GM21390 (cell line): Measurements from ENCODE around the gene MYLK3.
"Not testable (repeated sequence)": the region's sequence is repeated elsewhere in the genome, so short reads cannot be mapped to it uniquely, and the experiment has no call there.

Experiments used
- ATAC-seq: cut with Tn5 transposase; IDR thresholded peaks from one replicate; pipeline ENCODE4 v1.9.1; 2021; ENCODE audit not compliant: unreplicated experiment

MYLK3 gene

DNA sequence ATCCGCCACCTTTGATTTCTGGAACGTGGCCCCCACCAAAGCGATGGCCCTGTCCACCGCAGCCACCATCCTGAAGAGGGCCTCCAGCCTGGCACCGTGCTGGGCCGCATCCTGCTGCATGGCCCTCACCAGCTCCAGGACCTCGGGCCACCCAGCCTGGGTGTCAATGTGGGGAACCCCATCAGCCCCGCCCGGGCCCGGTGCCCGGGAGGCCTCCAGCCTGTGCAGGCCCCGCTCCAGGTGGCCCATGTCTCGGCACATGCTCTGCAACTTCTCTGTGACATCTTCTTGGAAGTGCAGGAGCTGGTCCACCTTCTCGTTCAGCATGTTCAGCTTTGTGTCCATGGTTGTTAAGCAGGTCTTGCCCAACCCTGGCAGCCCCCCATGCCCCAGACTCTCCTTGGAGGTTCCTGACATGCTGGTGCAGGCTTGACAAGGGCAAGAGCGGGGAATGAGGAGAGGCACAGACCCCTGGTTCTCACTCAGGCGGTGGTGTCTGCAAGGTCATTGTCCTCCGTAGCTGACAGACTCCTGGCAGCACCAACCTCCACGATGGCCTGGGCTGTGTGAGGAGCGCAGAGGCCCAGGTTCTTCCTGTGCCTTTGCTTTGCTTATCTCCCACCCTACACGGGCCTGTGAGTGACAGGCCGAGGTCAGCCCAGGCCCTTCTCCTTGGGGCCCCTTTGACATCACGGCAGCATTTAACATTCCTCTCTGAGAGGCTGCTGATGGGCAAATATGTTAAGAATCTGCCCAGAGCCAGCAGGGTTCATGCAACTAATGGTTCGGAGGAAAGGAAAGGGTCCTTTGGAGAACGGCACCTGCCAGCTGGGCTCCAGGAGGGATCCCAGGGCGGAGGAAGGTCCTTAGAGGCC lies at the start of gene MYLK3:
TSS of gene MYLK3 (minus strand) at position 568 of the 875 bp plus-strand sequence. CDS start at position 417, 151 bp downstream.
- ATAC-seq: no peak

DNA sequence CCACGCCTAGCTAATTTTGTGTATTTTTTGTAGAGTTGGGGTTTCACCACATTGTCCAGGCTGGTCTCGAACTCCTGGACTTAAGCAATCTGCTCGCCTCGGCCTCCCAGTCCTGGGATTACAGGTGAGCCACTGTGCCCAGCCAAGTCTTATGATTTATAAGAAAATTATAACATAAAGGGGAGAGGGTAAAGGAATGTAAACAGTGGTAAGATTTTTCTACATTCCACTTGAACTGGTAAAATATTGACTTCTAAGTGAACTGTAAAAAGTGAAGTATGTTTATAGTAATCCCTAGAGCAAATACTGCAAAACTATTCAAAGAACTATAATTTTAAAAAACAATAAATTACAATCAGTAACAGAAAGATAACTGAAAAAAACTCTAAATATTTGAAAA lies 49.4 kb upstream of the MYLK3 start:
- no peak for ATAC-seq

DNA sequence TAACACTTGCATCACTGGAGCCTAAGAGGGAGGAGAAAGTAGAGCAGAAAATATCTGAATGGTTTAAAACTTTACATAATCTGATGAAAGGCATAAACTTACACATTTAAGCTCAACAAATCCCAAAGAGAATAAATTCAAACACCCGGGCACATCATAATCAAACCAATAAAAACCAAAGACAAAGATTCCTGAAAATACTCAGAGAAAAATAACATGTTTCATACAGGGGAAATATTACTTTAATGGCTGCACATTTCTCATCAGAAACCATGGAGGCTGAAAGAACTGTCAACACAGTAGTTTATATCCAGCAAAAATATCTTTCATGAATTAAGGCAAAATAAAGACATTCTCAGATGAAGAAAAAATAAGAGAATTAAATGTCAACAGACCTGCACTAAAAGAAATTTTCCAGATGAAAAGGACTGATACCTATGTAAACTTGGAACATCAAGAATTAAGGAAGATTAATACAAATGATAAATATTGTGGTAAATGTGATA lies 48.7 kb upstream of the MYLK3 start:
- no peak for ATAC-seq

DNA sequence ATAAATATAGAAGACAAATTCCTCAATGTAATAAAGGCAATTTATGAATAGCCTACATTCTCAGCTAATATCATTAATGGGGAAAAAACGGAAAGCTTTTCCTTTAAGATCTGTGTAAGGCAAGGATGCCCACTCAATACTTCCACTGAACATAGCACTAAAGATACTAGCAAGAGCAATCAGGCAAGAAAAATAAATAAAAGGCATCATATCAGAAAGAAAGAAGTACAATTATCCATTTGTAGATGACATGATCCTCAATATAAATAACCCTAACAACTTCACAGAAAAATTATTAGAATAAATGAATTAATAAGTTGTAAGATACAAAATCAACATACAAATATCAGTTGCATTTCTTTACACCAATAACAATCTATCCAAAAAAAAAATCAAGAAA lies 45.7 kb upstream of the MYLK3 start:
- ATAC-seq: no peak

DNA sequence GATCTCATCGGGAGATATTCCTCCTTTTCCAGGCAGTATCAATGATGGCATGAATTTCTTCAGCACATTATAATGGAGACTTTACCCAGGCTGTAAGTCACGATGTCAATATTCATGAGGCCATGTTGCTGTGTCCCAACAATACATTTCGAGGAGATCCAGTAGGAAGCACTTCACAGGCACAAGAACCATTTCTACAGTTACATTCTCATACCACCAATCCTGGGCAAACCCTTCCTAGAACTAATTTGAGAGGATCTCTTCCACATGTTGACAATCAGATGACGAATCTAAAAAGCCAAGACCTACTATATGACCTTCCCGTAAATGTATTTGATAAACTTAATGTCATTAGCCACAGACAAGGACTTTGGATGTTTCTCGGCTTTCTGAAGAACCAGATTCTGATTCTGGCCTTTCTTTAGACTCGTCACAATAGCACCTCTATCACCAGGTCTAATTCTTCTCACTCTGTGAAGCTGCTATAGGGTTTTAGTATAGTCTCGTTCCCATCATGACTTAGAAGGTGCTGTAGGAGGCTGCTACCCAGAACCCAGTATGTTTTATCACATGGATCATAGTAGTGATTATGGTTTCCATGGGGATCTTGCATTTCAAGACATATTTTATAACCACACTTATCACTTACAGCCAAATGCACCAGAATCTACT lies 42.6 kb upstream of the MYLK3 start:
- ATAC-seq: no peak

DNA sequence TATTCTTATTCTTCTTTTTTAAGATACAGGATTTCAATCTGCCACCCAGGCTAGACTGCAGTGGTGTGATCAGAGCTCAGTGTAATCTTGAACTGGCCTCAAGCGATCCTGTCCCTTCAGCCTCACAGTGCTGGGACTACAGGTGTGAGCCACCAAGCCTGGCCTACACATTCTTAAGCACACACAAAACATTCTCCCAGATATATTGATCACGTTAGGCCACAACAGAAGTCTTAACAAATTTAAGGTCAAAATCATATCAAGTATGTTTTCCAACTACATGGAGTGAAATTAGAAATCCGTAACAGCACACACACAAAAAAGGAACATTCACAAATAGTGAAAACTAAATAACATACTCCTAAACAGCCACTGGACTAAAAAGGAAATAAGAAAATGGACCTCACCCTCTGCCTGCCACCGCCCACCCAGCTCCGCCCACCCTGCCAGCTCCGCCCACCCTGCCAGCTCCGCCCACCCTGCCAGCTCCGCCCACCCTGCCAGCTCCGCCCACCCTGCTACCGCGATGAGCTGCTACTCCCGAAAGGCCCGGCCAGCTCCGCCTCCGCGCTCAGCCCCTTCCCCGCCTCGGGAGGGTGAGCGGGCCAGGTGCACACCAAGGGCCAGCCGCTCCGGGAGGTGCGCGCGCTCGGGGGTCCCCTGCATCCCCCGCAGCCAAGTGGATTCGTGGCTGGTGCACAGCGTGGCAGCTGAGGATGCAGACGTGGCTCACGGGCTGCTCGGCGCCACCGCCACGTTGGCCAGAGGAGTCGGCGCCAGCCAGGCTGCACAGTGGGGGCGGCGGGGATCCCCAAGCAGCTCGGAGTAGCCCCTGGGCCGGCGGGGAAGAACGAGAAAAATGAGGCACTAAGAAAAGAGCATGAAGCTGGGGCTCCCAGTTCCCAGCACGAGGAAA lies 41.6 kb upstream of the MYLK3 start:
- peak; percentile 76 for ATAC-seq

DNA sequence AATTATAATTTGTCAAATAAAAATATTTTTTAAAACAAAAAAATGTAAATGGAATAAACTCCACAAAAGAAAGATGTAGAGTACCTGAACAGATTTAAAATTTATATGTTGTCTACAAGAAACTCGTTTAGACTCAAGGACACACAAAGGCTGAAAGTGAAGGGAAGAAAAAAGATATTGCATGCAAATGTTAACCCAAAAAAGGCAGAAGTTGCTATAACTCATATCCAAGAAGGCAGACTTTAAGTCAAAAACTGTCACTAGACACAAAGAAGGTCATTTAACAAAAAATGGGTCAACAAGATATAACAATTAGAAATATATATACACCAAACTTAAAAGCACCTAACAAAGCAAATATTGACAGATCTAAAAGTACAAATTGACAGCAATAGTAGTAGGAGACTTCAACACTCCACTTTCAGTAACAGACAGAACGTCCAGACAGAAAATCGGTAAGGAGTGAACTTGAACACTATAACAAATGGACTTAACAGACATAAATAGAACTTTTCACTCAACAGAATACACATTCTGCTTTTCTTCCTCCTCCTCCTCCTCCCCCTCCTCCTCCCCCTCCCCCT lies 40.8 kb upstream of the MYLK3 start:
- no peak for ATAC-seq

DNA sequence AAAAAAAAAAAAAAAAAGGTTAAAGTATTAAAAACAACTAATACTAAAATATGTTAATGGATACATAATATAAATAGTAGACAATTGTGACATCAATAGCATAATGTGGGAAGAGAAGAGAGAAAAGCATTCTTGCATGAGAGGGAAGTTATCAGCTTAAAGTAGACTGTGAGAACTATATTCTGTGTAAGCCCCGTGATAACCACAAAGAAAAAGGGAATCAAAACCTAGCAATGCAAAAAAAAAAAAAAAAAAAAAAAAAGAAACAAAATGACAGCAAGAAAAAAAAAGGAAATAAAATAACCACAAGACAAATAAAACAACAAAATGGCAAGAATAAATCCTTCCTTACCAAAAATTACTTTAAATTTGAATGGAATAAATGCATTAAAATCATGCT lies 39.8 kb upstream of the MYLK3 start:
- ATAC-seq: peak; percentile 38

DNA sequence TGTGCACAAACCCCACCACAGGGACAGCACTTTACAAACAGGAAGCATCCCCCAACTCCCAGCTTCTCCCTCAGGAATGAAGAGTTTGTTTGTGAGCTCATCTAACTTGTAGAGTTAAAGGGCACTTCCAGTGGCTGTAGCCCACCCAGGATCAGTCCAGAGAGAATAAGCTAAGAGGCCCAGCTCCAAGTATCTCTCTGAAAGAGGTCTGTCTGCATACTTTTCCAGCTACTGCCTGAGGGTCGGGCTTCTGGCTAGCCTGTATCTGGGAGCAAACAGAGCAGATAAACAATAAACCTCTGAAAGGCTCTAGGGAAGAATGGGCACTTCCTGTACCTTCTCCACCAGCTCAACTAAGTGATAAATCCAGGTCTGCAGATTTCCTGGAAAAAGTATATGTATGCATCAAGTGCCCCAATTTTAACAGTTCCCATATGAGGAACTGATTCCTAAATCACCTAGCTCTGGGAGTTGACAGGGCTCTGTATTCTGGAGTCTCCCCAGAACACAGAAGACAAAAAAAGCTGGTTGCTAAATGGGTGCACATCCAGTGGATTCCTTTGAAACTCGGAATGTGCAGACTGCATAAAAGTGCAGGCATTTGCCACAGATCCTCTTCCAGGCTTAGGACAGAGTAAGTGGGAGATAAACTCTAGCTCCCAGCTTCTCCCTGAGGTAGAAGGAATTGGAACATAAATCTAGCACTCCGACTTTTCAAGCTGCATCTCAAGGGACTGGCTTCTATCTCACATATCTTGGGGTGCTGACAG lies 37.1 kb upstream of the MYLK3 start:
- no peak for ATAC-seq

DNA sequence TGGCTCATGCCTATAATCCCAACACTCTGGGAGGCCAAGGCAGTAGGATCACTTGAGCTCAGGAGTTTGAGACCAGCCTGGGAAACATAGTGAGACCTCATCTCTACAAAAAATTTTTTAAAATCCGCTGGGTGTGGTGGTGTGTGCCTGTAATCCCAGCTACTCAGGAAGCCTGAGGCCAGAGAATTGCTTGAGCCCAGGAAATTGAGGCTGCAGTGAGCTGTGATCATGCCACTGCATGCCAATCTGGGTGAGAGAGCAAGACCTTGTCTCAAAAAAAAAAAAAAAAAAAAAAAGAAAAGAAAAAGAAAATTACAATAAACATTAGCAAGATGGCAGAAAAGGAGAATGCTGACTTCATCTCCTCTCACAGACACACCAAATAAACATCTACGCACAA lies 36.4 kb upstream of the MYLK3 start:
- not testable (repeated sequence) for ATAC-seq

DNA sequence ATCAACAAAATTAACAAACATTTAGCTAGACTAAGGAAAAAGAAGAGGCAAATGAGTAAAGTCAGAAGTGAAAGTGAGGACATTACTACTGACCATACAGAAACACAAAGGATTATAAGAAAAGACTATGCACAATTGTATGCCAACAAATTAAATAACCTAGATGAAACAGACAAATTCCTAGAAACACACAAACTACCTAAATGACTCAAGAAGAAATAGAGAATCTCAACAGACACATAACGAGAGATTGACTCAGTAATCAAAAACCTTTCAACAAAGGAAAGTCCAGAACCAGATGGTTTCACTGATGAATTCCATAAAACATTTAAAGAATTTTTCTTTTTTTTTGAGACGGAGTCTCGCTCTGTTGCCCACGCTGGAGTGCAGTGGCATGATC lies 35.7 kb upstream of the MYLK3 start:
- ATAC-seq: no peak

DNA sequence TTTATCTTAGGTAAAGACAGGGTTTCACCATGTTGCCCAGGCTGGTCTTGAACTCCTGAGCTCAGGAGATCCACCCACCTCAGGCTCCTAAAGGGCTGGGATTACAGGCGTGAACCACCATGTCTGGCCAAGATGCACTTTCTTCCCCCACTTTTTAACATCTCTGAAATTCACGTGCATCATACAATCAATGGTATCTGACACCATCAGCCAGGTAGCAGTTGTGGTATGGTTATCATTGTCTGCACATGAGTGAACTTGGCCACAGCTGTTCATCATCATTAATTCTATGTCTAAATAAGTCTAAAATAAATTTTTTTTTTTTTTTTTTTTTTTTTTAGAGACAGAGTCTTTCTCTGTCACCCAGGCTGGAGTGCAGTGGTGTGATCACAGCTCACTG lies 34.2 kb upstream of the MYLK3 start:
- ATAC-seq: no peak

DNA sequence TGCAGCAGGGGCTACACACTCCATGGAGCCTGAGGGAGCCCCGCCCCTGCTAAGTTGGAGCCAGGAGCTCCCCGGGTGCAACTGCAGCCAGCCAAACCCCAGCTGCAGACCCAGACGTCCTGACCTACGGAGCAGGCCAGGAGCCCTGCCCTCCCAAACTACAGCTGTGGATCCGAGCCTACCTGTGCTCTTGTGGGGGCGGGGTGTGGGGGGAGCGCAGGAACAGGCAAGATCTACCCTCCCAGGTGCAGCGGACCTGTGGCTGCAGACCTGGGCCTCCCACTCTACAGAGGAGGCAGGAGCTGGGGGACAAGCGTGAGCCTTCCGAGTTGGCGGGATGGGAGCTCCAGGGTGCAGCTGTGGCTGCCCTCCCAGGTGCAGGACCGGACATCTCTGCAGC lies 29.7 kb upstream of the MYLK3 start:
- no peak for ATAC-seq

DNA sequence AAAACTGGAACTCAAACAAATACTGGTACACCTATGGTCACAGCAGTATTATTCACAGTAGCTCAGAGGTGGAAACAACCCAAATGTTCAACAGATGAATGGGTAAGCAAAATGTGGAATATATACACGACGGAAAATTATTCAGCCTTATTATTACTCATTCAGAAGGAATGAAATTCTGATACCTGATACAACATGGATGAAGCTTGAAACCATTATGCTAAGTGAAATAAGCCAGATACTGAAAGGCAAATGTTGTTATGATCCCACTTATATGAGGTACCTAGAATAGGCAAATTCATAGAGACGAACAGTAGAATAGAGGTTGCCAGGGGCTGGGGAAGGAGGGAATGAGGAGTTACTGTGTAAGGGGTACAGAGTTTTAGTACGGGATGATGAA lies 27.1 kb upstream of the MYLK3 start:
- ATAC-seq: no peak

DNA sequence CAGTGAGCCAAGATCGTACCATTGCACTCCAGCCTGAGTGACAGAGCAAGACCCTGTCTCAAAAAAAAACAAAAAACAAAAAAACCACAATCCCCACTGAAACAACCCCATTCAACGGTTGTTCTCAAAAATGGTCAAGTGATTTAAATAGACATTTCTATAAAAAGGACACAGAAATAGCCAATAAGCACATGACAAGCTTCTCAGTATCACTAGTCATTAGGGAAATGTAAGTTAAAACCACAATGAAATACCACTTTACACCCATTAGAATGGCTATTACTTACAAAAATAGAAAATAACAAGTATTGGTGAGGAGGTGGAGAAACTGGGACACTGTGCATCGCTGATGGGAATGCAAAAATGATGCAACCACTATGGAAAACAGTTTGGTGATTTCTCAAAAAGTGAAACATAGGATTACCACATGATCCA lies 26.6 kb upstream of the MYLK3 start:
- ATAC-seq: peak; percentile 85

DNA sequence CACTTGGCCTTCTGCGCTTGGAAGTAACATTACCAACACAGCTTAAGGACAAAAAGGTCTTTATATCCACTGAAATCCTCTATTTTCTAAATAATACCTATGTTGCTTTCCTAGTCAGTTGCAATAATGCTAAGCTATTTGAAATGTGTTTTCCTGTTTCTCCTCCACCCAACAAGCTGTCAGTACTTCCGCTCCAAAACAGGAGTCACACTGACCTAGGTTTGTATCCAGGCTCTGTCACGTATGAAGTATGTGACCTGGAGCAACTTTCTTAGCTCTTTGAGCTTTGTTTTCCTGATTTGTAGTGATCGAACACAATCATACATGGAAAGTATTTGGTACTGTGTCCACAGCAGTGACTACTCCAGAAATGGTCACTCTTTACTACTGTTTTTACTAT lies 24.3 kb upstream of the MYLK3 start:
- ATAC-seq: no peak

DNA sequence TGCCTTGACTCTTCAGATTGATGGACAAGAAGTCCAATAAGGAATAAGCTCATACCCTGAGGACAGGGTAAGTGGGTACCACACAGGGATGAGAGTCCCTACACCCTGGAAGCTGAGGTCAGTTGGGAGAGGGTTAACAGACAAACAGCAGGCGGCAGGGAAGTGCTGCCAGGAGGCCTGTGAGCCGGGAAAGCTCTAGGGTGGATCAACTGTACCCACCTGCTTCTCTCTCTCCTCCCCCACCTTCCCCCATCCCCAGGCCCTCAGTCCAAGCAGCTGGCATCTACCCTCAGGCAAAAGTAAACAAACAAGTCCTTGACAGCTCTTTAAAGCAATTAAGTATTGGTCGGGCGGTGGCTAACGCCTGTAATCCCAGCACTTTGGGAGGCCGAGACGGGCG lies 20.7 kb upstream of the MYLK3 start:
- no peak for ATAC-seq

DNA sequence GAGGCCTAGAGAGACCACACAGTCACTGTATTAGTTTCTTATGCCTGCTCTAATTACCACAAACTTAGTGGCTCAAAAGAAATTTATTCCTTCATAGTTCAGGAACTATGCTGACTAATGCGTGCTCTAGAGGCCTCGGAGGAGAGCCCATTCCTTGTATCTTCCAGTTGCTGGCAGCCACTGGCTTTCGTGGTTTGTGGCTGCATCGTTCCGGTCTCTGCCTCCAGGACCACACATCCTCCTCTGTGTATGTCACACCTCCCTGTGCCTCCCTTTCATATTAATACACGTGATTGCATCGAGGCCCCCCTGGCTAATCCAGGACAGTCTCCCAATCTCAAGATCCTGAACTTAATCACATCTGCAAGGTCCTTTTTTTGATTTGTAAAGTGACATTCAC lies 16.9 kb upstream of the MYLK3 start:
- no peak for ATAC-seq

DNA sequence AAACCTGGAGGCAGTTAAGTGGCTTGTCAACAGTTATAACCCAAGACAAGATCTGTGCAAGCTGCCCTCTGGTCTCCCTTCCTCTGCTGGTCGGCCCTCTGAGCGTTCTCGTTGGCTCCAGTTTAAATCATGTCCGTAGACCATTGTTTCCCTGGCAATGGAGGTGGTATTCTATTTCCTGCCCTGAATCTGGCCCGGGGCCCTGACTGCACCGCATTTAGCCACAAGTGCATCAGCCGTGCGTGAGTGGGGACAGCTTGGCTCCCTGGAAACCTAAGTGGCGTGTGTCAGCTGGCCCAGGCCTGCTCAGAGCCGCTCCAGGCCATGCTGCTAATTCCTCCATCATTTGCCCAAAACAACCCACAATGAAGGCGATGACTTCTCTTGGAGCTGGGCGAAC lies 15.0 kb upstream of the MYLK3 start:
- no peak for ATAC-seq

DNA sequence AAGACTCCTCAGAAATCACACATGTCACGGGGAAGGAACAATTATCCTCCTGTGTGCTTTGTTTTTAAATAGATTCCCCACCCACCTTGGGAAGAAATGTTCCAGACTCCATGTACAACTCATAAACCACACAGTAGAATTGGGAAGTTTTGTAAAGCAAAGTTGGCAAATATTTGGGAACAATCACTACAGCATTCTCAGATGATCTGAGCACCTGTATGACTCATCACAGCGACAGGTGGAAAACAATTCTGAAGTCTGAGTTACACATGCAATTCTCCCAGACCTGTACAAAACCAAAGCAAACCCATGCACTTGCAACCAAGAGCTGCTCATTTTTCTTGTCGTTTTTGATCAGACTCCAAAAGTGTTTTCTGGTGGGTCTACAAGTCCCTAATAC lies 14.4 kb upstream of the MYLK3 start:
- no peak for ATAC-seq
